HL-60 (cell line): ENCODE measurements around the gene ZSCAN5B.

ENCODE experiments used
- POLR2AphosphoS5 ChIP-seq: IDR thresholded peaks from 2 replicates; pipeline ENCODE4 v1.6.1; 2012; ENCODE audit warnings: low read depth
- REST ChIP-seq: IDR thresholded peaks from 2 replicates; pipeline ENCODE4 v1.6.1; 2012; ENCODE audit warnings: low read depth; ENCODE audit not compliant: insufficient replicate concordance
- TF ChIP-seq, protein P1 (sequence below): IDR thresholded peaks from one replicate; pipeline ENCODE4 v1.5.1; 2011; ENCODE audit warnings: low read length, control low read depth, inconsistent platforms; ENCODE audit not compliant: insufficient read depth

GRCh38 chr19:56140583-56141416, 56.8 kb downstream of the ZSCAN5B start, which contains the start of gene ZNF444:
- TF ChIP-seq, protein P1, sequence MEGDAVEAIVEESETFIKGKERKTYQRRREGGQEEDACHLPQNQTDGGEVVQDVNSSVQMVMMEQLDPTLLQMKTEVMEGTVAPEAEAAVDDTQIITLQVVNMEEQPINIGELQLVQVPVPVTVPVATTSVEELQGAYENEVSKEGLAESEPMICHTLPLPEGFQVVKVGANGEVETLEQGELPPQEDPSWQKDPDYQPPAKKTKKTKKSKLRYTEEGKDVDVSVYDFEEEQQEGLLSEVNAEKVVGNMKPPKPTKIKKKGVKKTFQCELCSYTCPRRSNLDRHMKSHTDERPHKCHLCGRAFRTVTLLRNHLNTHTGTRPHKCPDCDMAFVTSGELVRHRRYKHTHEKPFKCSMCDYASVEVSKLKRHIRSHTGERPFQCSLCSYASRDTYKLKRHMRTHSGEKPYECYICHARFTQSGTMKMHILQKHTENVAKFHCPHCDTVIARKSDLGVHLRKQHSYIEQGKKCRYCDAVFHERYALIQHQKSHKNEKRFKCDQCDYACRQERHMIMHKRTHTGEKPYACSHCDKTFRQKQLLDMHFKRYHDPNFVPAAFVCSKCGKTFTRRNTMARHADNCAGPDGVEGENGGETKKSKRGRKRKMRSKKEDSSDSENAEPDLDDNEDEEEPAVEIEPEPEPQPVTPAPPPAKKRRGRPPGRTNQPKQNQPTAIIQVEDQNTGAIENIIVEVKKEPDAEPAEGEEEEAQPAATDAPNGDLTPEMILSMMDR = no peak
- TF ChIP-seq REST (no peak), POLR2AphosphoS5 (no peak)
